ENCODE results near the gene SPRR5. TPM values are rescaled to one million over a fixed set of nuclear protein-coding genes. Genes with fewer than 3 reads are reported as not detected.

Gene SPRR5
- total and polyA plus RNA-seq, 2 experiments from 2014 or later, result not detected

GRCh38 chr1:152932170-152932811 lies 14.7 kb upstream of the SPRR5 start:
- H3K27ac ChIP-seq (ENCODE audit: low read depth), result no peak overlapping the region
- no peaks in the 10 kb centered on the region for H3F3A ChIP-seq (replicated peaks; ENCODE audit: low read depth)
- no peak overlapping the region for H3K4me3 ChIP-seq
- H3K4me2 ChIP-seq, result no peak overlapping the region
- Mint-ChIP-seq H3K27me3 (ENCODE audit: insufficient read depth, low read depth, poor library complexity) (peaks cover 3% of the 10 kb centered on the region), H3K4me1 (no peaks in the 10 kb centered on the region), H3K9me3 (peaks cover 17% of the 10 kb centered on the region), H3K36me3 (ENCODE audit: low read depth) (peaks cover 4% of the 10 kb centered on the region), H3K27ac (no peak overlapping the region; the same call in 1 of the 2 replicates), H3K4me3 (no peak overlapping the region)
- no peaks in the 10 kb centered on the region for H3K4me1 ChIP-seq (ENCODE audit: insufficient read depth)
- DNase-seq (ENCODE audit: low spot score) (no peak), ATAC-seq (no peak)
- no peak overlapping the region for H2AFZ ChIP-seq
- peaks cover 3% of the 10 kb centered on the region; the same call in 1 of the 2 replicates for H3K9me2 ChIP-seq (ENCODE audit: insufficient read depth)
- no peaks in the 10 kb centered on the region for H3K36me3 ChIP-seq (ENCODE audit: insufficient read depth)
- H3K79me2 ChIP-seq (replicated peaks; ENCODE audit: insufficient read depth), result no peaks in the 10 kb centered on the region
- H3K27me3 ChIP-seq (ENCODE audit: insufficient read depth), result no peaks in the 10 kb centered on the region
- no peaks in the 10 kb centered on the region for H4K20me1 ChIP-seq (replicated peaks; ENCODE audit: insufficient read depth)
- no peak for TF ChIP-seq NANOG (IDR thresholded peaks at IDR 0.05; ENCODE audit: borderline replicate concordance)
- TF ChIP-seq STAT1 (IDR thresholded peaks at IDR 0.05; ENCODE audit: unreplicated experiment), result no peak
- no peak for TF ChIP-seq EZH2phosphoT487 (IDR thresholded peaks at IDR 0.05; ENCODE audit: unreplicated experiment)
- no peak for TF ChIP-seq JUNB (IDR thresholded peaks at IDR 0.05; ENCODE audit: unreplicated experiment)
- TF ChIP-seq, protein P1, sequence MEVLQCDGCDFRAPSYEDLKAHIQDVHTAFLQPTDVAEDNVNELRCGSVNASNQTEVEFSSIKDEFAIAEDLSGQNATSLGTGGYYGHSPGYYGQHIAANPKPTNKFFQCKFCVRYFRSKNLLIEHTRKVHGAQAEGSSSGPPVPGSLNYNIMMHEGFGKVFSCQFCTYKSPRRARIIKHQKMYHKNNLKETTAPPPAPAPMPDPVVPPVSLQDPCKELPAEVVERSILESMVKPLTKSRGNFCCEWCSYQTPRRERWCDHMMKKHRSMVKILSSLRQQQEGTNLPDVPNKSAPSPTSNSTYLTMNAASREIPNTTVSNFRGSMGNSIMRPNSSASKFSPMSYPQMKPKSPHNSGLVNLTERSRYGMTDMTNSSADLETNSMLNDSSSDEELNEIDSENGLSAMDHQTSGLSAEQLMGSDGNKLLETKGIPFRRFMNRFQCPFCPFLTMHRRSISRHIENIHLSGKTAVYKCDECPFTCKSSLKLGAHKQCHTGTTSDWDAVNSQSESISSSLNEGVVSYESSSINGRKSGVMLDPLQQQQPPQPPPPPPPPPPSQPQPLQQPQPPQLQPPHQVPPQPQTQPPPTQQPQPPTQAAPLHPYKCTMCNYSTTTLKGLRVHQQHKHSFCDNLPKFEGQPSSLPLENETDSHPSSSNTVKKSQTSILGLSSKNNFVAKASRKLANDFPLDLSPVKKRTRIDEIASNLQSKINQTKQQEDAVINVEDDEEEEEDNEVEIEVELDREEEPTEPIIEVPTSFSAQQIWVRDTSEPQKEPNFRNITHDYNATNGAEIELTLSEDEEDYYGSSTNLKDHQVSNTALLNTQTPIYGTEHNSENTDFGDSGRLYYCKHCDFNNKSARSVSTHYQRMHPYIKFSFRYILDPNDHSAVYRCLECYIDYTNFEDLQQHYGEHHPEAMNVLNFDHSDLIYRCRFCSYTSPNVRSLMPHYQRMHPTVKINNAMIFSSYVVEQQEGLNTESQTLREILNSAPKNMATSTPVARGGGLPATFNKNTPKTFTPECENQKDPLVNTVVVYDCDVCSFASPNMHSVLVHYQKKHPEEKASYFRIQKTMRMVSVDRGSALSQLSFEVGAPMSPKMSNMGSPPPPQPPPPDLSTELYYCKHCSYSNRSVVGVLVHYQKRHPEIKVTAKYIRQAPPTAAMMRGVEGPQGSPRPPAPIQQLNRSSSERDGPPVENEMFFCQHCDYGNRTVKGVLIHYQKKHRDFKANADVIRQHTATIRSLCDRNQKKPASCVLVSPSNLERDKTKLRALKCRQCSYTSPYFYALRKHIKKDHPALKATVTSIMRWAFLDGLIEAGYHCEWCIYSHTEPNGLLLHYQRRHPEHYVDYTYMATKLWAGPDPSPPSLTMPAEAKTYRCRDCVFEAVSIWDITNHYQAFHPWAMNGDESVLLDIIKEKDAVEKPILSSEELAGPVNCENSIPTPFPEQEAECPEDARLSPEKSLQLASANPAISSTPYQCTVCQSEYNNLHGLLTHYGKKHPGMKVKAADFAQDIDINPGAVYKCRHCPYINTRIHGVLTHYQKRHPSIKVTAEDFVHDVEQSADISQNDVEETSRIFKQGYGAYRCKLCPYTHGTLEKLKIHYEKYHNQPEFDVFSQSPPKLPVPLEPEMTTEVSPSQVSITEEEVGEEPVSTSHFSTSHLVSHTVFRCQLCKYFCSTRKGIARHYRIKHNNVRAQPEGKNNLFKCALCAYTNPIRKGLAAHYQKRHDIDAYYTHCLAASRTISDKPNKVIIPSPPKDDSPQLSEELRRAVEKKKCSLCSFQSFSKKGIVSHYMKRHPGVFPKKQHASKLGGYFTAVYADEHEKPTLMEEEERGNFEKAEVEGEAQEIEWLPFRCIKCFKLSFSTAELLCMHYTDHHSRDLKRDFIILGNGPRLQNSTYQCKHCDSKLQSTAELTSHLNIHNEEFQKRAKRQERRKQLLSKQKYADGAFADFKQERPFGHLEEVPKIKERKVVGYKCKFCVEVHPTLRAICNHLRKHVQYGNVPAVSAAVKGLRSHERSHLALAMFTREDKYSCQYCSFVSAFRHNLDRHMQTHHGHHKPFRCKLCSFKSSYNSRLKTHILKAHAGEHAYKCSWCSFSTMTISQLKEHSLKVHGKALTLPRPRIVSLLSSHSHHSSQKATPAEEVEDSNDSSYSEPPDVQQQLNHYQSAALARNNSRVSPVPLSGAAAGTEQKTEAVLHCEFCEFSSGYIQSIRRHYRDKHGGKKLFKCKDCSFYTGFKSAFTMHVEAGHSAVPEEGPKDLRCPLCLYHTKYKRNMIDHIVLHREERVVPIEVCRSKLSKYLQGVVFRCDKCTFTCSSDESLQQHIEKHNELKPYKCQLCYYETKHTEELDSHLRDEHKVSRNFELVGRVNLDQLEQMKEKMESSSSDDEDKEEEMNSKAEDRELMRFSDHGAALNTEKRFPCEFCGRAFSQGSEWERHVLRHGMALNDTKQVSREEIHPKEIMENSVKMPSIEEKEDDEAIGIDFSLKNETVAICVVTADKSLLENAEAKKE (CRISPR knock-in tag; IDR thresholded peaks at IDR 0.05), result no peak
- no peak for TF ChIP-seq CTCF (conservative IDR thresholded peaks at IDR 0.05; ENCODE audit: low read depth in 2 of 2)
- TF ChIP-seq, protein P2, sequence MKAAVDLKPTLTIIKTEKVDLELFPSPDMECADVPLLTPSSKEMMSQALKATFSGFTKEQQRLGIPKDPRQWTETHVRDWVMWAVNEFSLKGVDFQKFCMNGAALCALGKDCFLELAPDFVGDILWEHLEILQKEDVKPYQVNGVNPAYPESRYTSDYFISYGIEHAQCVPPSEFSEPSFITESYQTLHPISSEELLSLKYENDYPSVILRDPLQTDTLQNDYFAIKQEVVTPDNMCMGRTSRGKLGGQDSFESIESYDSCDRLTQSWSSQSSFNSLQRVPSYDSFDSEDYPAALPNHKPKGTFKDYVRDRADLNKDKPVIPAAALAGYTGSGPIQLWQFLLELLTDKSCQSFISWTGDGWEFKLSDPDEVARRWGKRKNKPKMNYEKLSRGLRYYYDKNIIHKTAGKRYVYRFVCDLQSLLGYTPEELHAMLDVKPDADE (IDR thresholded peaks at IDR 0.05), result no peak
- TF ChIP-seq POLR2AphosphoS5 (IDR thresholded peaks at IDR 0.05; ENCODE audit: low read depth), result no peak
- TF ChIP-seq ZNF114 (CRISPR knock-in tag; IDR thresholded peaks at IDR 0.05), result no peak
- no peak for TF ChIP-seq ZNF331 (CRISPR knock-in tag; IDR thresholded peaks at IDR 0.05; ENCODE audit: low read depth)
- no peak for TF ChIP-seq REST (IDR thresholded peaks at IDR 0.05; ENCODE audit: unreplicated experiment)
- TF ChIP-seq CREB1 (CRISPR knock-in tag; IDR thresholded peaks at IDR 0.05; ENCODE audit: low read depth), result no peak
- TF ChIP-seq EZH2 (IDR thresholded peaks at IDR 0.05; ENCODE audit: low read depth, unreplicated experiment), result no peak

Data from GM23338 (cell line).